HG02973 (cell line): ENCODE data around the gene NFIA.

Experiments used
- ATAC-seq: cut with Tn5 transposase; IDR thresholded peaks from one replicate; pipeline ENCODE4 v1.9.1; 2021; ENCODE audit warnings: moderate library complexity; ENCODE audit not compliant: unreplicated experiment

Gene NFIA

DNA sequence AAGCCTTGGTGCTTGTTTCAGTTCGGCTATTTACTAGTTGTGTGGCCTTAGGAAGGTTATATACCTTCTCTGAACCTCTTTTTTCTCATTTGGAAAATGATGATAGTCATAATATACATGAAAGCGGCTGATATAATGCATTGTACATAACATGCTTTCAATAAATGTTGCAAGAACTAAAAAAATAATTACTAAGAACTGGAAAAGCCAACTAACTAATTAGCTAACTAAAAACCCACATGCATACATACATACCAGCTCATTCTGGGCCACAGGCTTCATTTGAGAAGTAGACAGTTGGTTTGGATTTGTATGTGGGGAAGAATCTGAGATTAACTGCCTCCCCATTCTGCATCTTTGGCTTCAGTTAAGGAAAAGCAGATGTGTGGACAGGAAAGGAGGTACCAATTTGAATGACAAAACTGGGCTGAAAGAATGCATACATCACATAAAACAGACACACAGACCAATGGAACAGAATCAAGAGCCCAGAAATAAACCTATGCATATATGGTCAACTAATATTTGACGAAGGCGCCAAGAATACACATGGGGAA is 424.7 kb downstream of the NFIA start:
- no peak for ATAC-seq
